Left ventricle myocardium inferior (tissue), 1 donor: ENCODE measurements around the gene SMAD5. TPM values are rescaled to one million over a fixed set of nuclear protein-coding genes. Genes with fewer than 3 reads are reported as not detected.

Experiments
- DNase-seq: peaks from one replicate; pipeline ENCODE4 v3.0.0-alpha.2; 2020
- H3K27ac ChIP-seq: fragments of 200-600 bp; replicated peaks from 2 replicates; pipeline ENCODE4 v1.8.0; 2021
- H3K27me3 ChIP-seq: fragments of 200-600 bp; 2 replicates; pipeline ENCODE4 v1.8.0; 2021; ENCODE audit warnings: low read depth
- H3K36me3 ChIP-seq: fragments of 200-600 bp; 2 replicates; pipeline ENCODE4 v1.8.0; 2021
- H3K4me1 ChIP-seq: fragments of 200-600 bp; 2 replicates; pipeline ENCODE4 v1.8.0; 2021
- H3K4me3 ChIP-seq: fragments of 200-600 bp; 2 replicates; pipeline ENCODE4 v1.8.0; 2021; ENCODE audit warnings: mild to moderate bottlenecking, moderate library complexity
- H3K9me3 ChIP-seq: fragments of 200-600 bp; replicated peaks from 2 replicates; pipeline ENCODE4 v1.8.0; 2021
- intact Hi-C: fragments of 100-400 bp; cut with micrococcal nuclease; formaldehyde crosslinking; loops from one replicate; pipeline ENCODE4 v1.11.0; 2022
- total RNA-seq: library from RNA; stranded (reverse); fragmentation: NEBNext Ultra II Directional; extraction: Animal tissue kit (Norgen Biotek cat#: 25700); gene quantifications from one replicate; pipeline ENCODE4 v1.2.1, GENCODE V29; 2021
- TF ChIP-seq, protein P1 (sequence below): fragments of 200-600 bp; IDR thresholded peaks from 2 replicates; pipeline ENCODE4 v1.8.0; 2021; ENCODE audit warnings: antibody characterized with exemption, mild to moderate bottlenecking, borderline replicate concordance
- donor health status: DM: no; HTN: yes; CAD: no; lungs with severe emphysema.

SMAD5 gene
- total RNA-seq, 1 donor from 2014 or later: 34.8 TPM

DNA sequence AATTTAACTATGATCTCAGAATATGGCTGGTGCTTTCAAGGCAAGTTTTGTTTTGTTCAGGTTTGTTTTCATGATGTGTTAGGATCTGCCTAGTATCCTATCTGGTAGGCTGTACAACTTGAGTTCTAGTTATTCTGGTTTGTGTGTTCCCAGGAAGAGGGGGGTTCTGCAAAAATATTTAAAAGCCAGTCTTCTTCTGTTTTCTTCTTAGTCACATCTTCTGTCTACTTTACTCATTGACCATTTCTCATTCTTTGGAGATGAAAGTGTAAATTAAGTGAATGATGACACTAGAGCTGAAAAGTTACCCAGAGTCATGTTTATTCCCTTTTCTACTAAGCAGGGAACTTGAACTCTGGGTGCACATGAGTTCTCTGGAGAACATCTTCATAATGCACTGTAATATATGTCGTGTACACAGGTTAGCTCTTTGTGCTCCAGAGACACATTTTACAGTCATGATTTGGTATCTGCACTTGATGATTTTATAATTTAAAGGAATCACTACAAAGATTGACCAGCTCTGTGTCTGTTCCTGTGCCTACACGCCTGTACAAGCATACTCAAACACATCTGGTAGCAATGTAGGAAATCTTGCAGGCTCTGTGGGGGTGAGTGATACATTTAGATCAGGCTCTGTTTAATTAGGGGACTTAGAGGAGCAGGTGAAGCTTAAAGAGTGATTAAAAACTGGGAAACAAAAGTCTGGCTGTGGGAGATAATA, 5.0 kb downstream of the SMAD5 start:
- no peaks in the 10 kb centered on the region for H3K36me3 ChIP-seq
- peaks cover 96% of the 10 kb centered on the region for H3K4me1 ChIP-seq
- TF ChIP-seq, protein P1, sequence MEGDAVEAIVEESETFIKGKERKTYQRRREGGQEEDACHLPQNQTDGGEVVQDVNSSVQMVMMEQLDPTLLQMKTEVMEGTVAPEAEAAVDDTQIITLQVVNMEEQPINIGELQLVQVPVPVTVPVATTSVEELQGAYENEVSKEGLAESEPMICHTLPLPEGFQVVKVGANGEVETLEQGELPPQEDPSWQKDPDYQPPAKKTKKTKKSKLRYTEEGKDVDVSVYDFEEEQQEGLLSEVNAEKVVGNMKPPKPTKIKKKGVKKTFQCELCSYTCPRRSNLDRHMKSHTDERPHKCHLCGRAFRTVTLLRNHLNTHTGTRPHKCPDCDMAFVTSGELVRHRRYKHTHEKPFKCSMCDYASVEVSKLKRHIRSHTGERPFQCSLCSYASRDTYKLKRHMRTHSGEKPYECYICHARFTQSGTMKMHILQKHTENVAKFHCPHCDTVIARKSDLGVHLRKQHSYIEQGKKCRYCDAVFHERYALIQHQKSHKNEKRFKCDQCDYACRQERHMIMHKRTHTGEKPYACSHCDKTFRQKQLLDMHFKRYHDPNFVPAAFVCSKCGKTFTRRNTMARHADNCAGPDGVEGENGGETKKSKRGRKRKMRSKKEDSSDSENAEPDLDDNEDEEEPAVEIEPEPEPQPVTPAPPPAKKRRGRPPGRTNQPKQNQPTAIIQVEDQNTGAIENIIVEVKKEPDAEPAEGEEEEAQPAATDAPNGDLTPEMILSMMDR: no peak
- no peak for DNase-seq
- H3K27ac ChIP-seq: no peak overlapping the region
- no peak overlapping the region for H3K4me3 ChIP-seq
- no peaks in the 10 kb centered on the region for H3K9me3 ChIP-seq
- intact Hi-C loops: no loop called here
- H3K27me3 ChIP-seq: no peaks in the 10 kb centered on the region

- Histone ChIP-seq H3K27ac (no peak overlapping the region), H3K36me3 (no peaks in the 10 kb centered on the region), H3K9me3 (no peaks in the 10 kb centered on the region), H3K4me3 (no peak overlapping the region), H3K27me3 (no peaks in the 10 kb centered on the region), H3K4me1 (peaks cover 99% of the 10 kb centered on the region)
- intact Hi-C loops: no loop called here
- TF ChIP-seq, protein P1: no peak
- DNase-seq: no peak
Measured at GRCh38 chr5:136141561-136141960, 8.9 kb downstream of the SMAD5 start.

GRCh38 chr5:136143312-136143711, 10.7 kb downstream of the SMAD5 start:
- TF ChIP-seq, protein P1: no peak
- Histone ChIP-seq H3K4me1 (peaks cover 99% of the 10 kb centered on the region), H3K27ac (no peak overlapping the region), H3K27me3 (no peaks in the 10 kb centered on the region), H3K9me3 (no peaks in the 10 kb centered on the region), H3K36me3 (no peaks in the 10 kb centered on the region), H3K4me3 (no peak overlapping the region)
- intact Hi-C loops: no loop called here
- no peak for DNase-seq

DNA sequence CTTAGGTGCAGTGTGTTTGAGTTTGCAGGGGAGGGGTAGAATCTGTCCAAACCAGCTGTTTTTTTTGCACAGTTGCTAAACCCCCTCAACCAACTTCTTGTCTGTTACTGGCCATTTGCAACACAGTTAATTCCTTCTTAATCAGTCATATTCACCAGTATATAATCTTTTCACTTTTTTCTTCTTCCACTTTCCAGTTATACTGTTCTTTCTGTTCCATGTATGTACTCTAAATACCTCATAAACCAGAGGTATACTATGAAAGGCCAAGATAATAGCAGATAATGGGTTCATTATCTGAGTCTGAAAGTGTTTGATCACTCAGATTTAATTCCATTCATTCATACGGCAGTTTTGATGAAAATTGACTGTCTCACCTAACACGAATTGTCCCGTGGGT, 11.1 kb downstream of the SMAD5 start:
- no peak for DNase-seq
- peaks cover 99% of the 10 kb centered on the region for H3K4me1 ChIP-seq
- intact Hi-C loops: no loop called here

DNA sequence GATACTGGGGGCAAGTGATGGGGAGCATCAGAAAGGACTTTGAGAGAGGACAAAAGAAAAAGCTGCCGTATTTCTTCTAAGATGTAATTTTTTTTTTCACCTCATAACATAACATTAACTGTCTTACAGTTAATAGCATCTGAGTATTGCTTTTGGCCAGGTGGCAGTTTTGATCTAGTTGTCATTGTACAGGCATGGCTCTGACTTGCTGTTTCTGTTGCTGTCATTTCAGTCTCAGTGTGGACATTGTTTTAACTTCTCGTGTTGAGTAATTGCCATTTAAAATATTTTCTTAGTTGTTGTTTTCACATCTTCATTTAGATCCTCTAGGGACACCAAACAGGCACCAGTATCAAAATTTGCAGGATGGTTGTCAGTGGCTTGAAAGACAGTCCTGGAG, 12.4 kb downstream of the SMAD5 start:
- DNase-seq: no peak
- H3K27ac ChIP-seq: no peak overlapping the region
- H3K9me3 ChIP-seq: no peaks in the 10 kb centered on the region
- no peaks in the 10 kb centered on the region for H3K27me3 ChIP-seq
- TF ChIP-seq, protein P1: no peak
- no peaks in the 10 kb centered on the region for H3K36me3 ChIP-seq
- no peak overlapping the region for H3K4me3 ChIP-seq
- H3K4me1 ChIP-seq: peaks cover 99% of the 10 kb centered on the region
- intact Hi-C loops: no loop called here

More for the DNA sequence above, 11.1 kb downstream of the SMAD5 start:
- Histone ChIP-seq H3K27me3 (no peaks in the 10 kb centered on the region), H3K36me3 (no peaks in the 10 kb centered on the region), H3K9me3 (no peaks in the 10 kb centered on the region), H3K4me3 (no peak overlapping the region), H3K27ac (no peak overlapping the region)
- TF ChIP-seq, protein P1: no peak
